ENCODE measurements around the gene CCR1.

DNA sequence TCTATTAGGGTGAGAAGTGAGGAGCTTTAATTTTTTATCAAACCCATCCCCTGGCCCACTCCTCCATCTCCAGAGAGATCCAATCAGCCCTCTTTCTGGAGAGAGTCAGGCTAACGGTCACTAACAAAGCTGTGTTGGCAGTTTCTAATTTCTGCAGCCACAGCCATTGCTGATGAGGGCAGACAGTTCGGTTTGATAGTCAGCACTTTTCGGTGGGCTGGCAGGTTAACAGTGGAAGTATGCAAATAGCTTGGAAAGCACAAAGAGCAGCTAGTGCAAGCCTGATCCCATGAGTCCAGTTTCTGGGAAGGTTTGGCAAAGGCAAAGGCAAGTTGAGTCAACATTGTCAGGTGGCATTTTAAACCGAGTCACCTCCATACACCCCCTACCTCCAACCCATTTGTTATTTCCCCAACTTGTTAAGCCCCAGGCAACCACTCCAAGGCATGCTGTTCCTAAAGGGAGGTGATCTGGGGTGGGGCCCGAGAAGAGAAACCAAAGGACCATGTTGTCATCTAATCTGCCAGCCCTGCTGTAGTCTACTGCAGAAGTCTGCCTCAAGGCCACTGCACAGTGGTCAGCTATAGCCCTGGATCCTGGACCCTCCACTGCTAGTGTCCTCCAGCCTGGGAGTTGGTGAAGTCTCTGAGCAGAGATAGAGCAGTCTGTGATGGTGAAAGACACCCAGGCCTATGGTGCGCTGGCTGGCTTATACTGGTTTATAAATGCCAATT, 1.7 kb downstream of the CCR1 start:
- TF ChIP-seq, protein P1, sequence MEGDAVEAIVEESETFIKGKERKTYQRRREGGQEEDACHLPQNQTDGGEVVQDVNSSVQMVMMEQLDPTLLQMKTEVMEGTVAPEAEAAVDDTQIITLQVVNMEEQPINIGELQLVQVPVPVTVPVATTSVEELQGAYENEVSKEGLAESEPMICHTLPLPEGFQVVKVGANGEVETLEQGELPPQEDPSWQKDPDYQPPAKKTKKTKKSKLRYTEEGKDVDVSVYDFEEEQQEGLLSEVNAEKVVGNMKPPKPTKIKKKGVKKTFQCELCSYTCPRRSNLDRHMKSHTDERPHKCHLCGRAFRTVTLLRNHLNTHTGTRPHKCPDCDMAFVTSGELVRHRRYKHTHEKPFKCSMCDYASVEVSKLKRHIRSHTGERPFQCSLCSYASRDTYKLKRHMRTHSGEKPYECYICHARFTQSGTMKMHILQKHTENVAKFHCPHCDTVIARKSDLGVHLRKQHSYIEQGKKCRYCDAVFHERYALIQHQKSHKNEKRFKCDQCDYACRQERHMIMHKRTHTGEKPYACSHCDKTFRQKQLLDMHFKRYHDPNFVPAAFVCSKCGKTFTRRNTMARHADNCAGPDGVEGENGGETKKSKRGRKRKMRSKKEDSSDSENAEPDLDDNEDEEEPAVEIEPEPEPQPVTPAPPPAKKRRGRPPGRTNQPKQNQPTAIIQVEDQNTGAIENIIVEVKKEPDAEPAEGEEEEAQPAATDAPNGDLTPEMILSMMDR (IDR thresholded peaks at IDR 0.05; ENCODE audit: low read length): no peak
- TF ChIP-seq EZH2 (IDR thresholded peaks at IDR 0.05; ENCODE audit: borderline replicate concordance, low read length): no peak
